Measurements from ENCODE around the gene PPIA.

- TF ChIP-seq, protein P1, sequence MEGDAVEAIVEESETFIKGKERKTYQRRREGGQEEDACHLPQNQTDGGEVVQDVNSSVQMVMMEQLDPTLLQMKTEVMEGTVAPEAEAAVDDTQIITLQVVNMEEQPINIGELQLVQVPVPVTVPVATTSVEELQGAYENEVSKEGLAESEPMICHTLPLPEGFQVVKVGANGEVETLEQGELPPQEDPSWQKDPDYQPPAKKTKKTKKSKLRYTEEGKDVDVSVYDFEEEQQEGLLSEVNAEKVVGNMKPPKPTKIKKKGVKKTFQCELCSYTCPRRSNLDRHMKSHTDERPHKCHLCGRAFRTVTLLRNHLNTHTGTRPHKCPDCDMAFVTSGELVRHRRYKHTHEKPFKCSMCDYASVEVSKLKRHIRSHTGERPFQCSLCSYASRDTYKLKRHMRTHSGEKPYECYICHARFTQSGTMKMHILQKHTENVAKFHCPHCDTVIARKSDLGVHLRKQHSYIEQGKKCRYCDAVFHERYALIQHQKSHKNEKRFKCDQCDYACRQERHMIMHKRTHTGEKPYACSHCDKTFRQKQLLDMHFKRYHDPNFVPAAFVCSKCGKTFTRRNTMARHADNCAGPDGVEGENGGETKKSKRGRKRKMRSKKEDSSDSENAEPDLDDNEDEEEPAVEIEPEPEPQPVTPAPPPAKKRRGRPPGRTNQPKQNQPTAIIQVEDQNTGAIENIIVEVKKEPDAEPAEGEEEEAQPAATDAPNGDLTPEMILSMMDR (IDR thresholded peaks at IDR 0.05), result no peak
- no peak for TF ChIP-seq POLR2AphosphoS5 (IDR thresholded peaks at IDR 0.05)
- no peak for TF ChIP-seq POLR2A (IDR thresholded peaks at IDR 0.05)
- no peak for TF ChIP-seq EP300 (IDR thresholded peaks at IDR 0.05)
Observed at GRCh38 chr7:44802418-44803025, 6.0 kb downstream of the PPIA start.

Data from gastroesophageal sphincter (tissue), 3 donors.